Measurements from ENCODE around the gene PPP1CA. TPM values are rescaled to one million over a fixed set of nuclear protein-coding genes. Genes with fewer than 3 reads are reported as not detected.
A peak's percentile ranks its signal among the peaks of the same experiment; 100 is the strongest.

Gene PPP1CA
- polyA plus RNA-seq, 3 donors = 209 to 551 (median 461) TPM

GRCh38 chr11:67437082-67437808 lies 35.6 kb upstream of the PPP1CA start, which contains the start of gene PTPRCAP:
Gene PTPRCAP, minus strand, starts transcription at chr11:67437682. Its CDS starts 63 bp downstream, at chr11:67437619.
- Histone ChIP-seq H3K4me3 (replicated peaks in 1 of 3; ENCODE audit: low read depth in 2 of 3, low read length in 3 of 3) (no peak within 1 kb of the TSS), H3K4me1 (ENCODE audit: control insufficient read depth in 1 of 2, insufficient read depth in 2 of 2, low read length in 2 of 2) (peaks cover 14 to 45% of the 10 kb centered on the region in 2 donors), H3K9ac (ENCODE audit: insufficient read depth, low read length, poor library complexity, severe bottlenecking) (no peak within 1 kb of the TSS), H3K79me2 (ENCODE audit: insufficient read depth, low read length) (no peaks in the 10 kb centered on the region), H3K4me2 (replicated peaks; ENCODE audit: extremely low read depth, low read length, poor library complexity, severe bottlenecking) (no peak within 1 kb of the TSS), H3K36me3 (replicated peaks in 1 of 2; ENCODE audit: control insufficient read depth in 1 of 2, insufficient read depth in 2 of 2, low read length in 2 of 2) (peaks cover 41 to 83% of the 10 kb centered on the region in 2 donors), H3K27ac (ENCODE audit: low read depth in 1 of 2, low read length in 2 of 2) (no peak within 1 kb of the TSS), H3K9me3 (replicated peaks in 1 of 2; ENCODE audit: control insufficient read depth in 1 of 2, insufficient read depth in 1 of 2, low read length in 2 of 2) (no peaks in the 10 kb centered on the region), H2AFZ (ENCODE audit: insufficient read depth, low read depth, low read length, poor library complexity, severe bottlenecking) (no peak within 1 kb of the TSS), H4K20me1 (ENCODE audit: insufficient read depth, low read length) (peaks cover 82% of the 10 kb centered on the region), H3K27me3 (ENCODE audit: control insufficient read depth in 2 of 2, insufficient read depth in 2 of 2, low read length in 2 of 2) (no peaks in the 10 kb centered on the region)
- H3K4me3 Mint-ChIP-seq = peak within 1 kb of the TSS in 1 of 2 donors; percentile 64
- peak within 1 kb of the TSS in 2 of 7 donors; percentile 37 to 70 for H3K27ac Mint-ChIP-seq
- DNase-seq = no peak
- no peaks in the 10 kb centered on the region for H3K9me3 Mint-ChIP-seq
- H3K27me3 Mint-ChIP-seq (ENCODE audit: low read depth in 3 of 3) = no peaks in the 10 kb centered on the region
- 12% methylated on average over 13 of the region's 26 CpGs for WGBS (ENCODE audit: insufficient coverage)
- peaks cover 50 to 64% of the 10 kb centered on the region in 2 donors for H3K36me3 Mint-ChIP-seq
- no peak for TF ChIP-seq CTCF (IDR thresholded peaks at IDR 0.05)
- peaks cover 36% of the 10 kb centered on the region for H3K4me1 Mint-ChIP-seq
- intact Hi-C loops (cut with micrococcal nuclease) = no loop called here

GRCh38 chr11:67436459-67437081 lies 34.9 kb upstream of the PPP1CA start:
- intact Hi-C loops (cut with micrococcal nuclease) = no loop called here
- H3K36me3 ChIP-seq (replicated peaks in 1 of 2; ENCODE audit: control insufficient read depth in 1 of 2, insufficient read depth in 2 of 2, low read length in 2 of 2) = peaks cover 47 to 86% of the 10 kb centered on the region in 2 donors
- H3K27me3 ChIP-seq (ENCODE audit: control insufficient read depth in 2 of 2, insufficient read depth in 2 of 2, low read length in 2 of 2) = no peaks in the 10 kb centered on the region
- DNase-seq = no peak
- H3K36me3 Mint-ChIP-seq = peaks cover 51 to 64% of the 10 kb centered on the region in 2 donors
- WGBS (ENCODE audit: insufficient coverage) = 3% methylated on average over 4 of the region's 6 CpGs
- H3K4me3 ChIP-seq (replicated peaks in 1 of 3; ENCODE audit: low read depth in 2 of 3, low read length in 3 of 3) = no peak overlapping the region
- H3K4me1 ChIP-seq (ENCODE audit: control insufficient read depth in 1 of 2, insufficient read depth in 2 of 2, low read length in 2 of 2) = peaks cover 14 to 39% of the 10 kb centered on the region in 2 donors
- H3K9me3 Mint-ChIP-seq = no peaks in the 10 kb centered on the region
- peak overlapping the region in 1 of 2 donors; percentile 64 for H3K4me3 Mint-ChIP-seq
- no peak overlapping the region for H3K27ac ChIP-seq (ENCODE audit: low read depth in 1 of 2, low read length in 2 of 2)
- H3K9ac ChIP-seq (ENCODE audit: insufficient read depth, low read length, poor library complexity, severe bottlenecking) = no peak overlapping the region
- no peak overlapping the region for H3K4me2 ChIP-seq (replicated peaks; ENCODE audit: extremely low read depth, low read length, poor library complexity, severe bottlenecking)
- H3K79me2 ChIP-seq (ENCODE audit: insufficient read depth, low read length) = no peaks in the 10 kb centered on the region
- no peaks in the 10 kb centered on the region for H3K9me3 ChIP-seq (replicated peaks in 1 of 2; ENCODE audit: control insufficient read depth in 1 of 2, insufficient read depth in 1 of 2, low read length in 2 of 2)
- no peaks in the 10 kb centered on the region for H3K27me3 Mint-ChIP-seq (ENCODE audit: low read depth in 3 of 3)
- H4K20me1 ChIP-seq (ENCODE audit: insufficient read depth, low read length) = peaks cover 76% of the 10 kb centered on the region
- peak overlapping the region in 1 of 7 donors; percentile 37 for H3K27ac Mint-ChIP-seq
- TF ChIP-seq CTCF (IDR thresholded peaks at IDR 0.05) = no peak
- no peak overlapping the region for H2AFZ ChIP-seq (ENCODE audit: insufficient read depth, low read depth, low read length, poor library complexity, severe bottlenecking)
- H3K4me1 Mint-ChIP-seq = peaks cover 33% of the 10 kb centered on the region

Measured in CD14-positive monocyte (primary cell).